Putamen (tissue), 1 donor: Measurements from ENCODE around the gene TTYH1.
"Not testable (repeated sequence)": the region's sequence is repeated elsewhere in the genome, so short reads cannot be mapped to it uniquely, and the experiment has no call there.

ENCODE experiments used
- DNase-seq: peaks from one replicate; pipeline ENCODE4 v3.0.0-alpha.2; 2016; ENCODE audit warnings: low spot score

The TTYH1 gene

GRCh38 chr19:54444737-54445136 is 29.5 kb downstream of the TTYH1 start:
- no peak for DNase-seq

- not testable (repeated sequence) for DNase-seq
Observed at GRCh38 chr19:54446349-54446748, 31.1 kb downstream of the TTYH1 start.

- DNase-seq, result no peak
Observed at GRCh38 chr19:54448040-54448773, 32.9 kb downstream of the TTYH1 start.

- DNase-seq, result peak; percentile 99
Observed at GRCh38 chr19:54448774-54449700, 33.8 kb downstream of the TTYH1 start, which contains the start of gene LENG8. Gene LENG8, plus strand, starts transcription at chr19:54449199. Its CDS starts 2,146 bp downstream, at chr19:54451345.

- DNase-seq, result no peak
Observed at GRCh38 chr19:54449701-54450069, 34.4 kb downstream of the TTYH1 start.

- DNase-seq, result no peak
Observed at GRCh38 chr19:54451331-54451871, 36.1 kb downstream of the TTYH1 start.

GRCh38 chr19:54451997-54452396 is 36.7 kb downstream of the TTYH1 start:
- DNase-seq, result no peak

GRCh38 chr19:54452626-54453025 is 37.4 kb downstream of the TTYH1 start:
- DNase-seq, result no peak

GRCh38 chr19:54453921-54454780 is 38.9 kb downstream of the TTYH1 start:
- no peak for DNase-seq

GRCh38 chr19:54454781-54455675 is 39.8 kb downstream of the TTYH1 start:
- DNase-seq, result no peak

- no peak for DNase-seq
Observed at GRCh38 chr19:54455786-54456422, 40.6 kb downstream of the TTYH1 start.

- DNase-seq, result no peak
Observed at GRCh38 chr19:54456423-54457373, 41.4 kb downstream of the TTYH1 start.

GRCh38 chr19:54457773-54458647 is 42.7 kb downstream of the TTYH1 start:
- DNase-seq, result no peak

- no peak for DNase-seq
Observed at GRCh38 chr19:54458648-54459281, 43.5 kb downstream of the TTYH1 start.

GRCh38 chr19:54459282-54460229 is 44.3 kb downstream of the TTYH1 start:
- DNase-seq, result no peak

- DNase-seq, result no peak
Observed at GRCh38 chr19:54460230-54461005, 45.2 kb downstream of the TTYH1 start.
